GM12872 (cell line): ENCODE measurements around the gene DGKH.

ENCODE experiments used
- TF ChIP-seq, protein P1 (sequence below): IDR thresholded peaks from 3 replicates; pipeline ENCODE4 v1.5.1; 2011; ENCODE audit warnings: low read depth, mild to moderate bottlenecking, low read length, moderate library complexity; ENCODE audit not compliant: insufficient read depth

Gene DGKH

GRCh38 chr13:42064966-42065365, 16.5 kb downstream of the DGKH start:
- TF ChIP-seq, protein P1, sequence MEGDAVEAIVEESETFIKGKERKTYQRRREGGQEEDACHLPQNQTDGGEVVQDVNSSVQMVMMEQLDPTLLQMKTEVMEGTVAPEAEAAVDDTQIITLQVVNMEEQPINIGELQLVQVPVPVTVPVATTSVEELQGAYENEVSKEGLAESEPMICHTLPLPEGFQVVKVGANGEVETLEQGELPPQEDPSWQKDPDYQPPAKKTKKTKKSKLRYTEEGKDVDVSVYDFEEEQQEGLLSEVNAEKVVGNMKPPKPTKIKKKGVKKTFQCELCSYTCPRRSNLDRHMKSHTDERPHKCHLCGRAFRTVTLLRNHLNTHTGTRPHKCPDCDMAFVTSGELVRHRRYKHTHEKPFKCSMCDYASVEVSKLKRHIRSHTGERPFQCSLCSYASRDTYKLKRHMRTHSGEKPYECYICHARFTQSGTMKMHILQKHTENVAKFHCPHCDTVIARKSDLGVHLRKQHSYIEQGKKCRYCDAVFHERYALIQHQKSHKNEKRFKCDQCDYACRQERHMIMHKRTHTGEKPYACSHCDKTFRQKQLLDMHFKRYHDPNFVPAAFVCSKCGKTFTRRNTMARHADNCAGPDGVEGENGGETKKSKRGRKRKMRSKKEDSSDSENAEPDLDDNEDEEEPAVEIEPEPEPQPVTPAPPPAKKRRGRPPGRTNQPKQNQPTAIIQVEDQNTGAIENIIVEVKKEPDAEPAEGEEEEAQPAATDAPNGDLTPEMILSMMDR = no peak

DNA sequence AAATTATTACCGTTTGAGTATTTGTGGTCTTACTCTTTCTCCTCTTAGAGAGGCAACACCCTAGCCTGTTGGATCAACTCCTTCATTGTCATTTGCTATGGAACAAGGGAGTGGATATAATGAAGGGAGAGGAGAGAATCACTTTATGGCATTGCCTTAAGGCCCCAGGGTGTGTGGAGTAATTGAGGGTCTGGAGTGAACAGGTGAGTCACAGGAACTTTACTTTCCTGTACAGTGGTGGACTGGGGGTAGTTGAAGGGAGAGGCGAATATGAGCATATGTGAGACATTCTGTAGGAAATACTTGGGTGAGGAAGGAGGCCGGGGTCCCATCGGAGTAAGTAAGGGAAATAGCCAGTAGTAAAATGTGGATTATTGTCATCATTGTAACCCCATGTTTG, 17.0 kb downstream of the DGKH start:
- TF ChIP-seq, protein P1 = no peak

DNA sequence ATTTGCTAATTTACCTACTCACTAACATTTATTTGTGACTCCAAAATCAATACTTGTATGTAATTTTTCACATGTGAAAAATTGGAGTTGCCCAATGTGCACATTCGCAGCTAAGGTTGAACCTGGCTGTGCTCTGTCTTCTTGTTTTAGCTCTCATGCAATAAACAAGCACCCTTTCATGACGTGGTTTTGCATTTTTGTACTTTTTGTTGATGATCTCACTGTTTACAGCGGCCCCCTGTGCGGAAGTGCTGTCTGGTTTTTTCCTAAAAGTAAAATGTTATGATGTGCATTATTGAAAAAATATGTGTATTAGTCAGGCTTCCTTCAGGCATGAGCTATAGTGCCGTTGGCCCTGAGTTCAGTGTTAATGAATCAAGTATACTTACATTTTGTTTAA, 18.1 kb downstream of the DGKH start:
- TF ChIP-seq, protein P1 = no peak

- TF ChIP-seq, protein P1 = no peak
Measured at GRCh38 chr13:42068886-42069285, 20.4 kb downstream of the DGKH start.

DNA sequence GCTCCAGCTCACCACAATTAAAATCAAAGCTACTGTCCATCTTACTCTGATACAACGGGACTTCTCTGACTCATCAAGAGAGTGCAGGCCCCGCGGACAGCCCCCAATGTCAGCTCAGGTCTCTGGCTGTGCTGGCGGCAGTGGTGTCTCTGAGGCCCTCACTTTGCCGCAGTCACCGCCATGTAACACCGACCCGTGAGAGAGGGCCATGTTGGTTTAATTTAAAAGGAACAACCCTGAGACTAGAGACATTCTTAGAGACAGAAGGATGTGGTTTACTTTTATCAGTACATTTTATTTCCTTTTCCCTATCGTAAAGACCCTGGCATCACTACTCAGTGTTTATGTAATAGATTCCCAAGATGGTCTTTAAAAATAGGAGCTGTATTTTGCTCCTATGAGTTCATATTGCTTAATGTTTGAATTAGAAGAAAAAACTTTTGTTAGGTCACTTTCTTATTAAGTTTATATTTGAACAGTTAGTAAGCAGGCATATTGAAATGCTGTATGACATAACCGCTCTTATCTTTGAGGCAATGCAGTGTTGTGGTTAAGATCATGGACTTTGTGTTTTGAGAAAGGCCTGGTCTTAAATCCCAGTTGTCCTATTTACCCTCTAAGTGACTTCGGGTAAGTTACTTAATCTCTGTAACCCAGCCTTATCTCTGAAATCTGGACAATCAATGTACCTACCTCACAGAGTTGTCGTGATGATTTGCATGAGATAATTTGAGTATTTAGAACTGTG, 23.4 kb downstream of the DGKH start:
- TF ChIP-seq, protein P1 = no peak

DNA sequence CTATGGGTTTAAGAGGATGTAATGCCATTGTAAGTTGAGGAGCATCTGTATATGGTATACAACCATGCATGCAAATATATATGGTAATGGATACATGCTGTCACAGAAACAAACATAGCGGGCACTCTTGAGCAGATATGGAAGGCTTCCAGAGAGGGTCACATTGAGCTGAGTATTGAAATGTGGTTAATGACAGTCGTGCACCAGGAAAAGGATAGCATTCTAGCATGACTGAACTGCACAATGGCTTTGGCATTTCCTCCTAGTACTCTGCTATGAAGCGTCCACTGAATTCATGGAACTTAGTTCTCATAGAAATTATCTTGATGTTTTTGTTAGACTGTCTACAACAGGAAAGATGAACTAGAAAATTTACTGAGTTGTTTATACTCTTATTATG, 25.2 kb downstream of the DGKH start:
- TF ChIP-seq, protein P1 = no peak

- TF ChIP-seq, protein P1 = no peak
Measured at GRCh38 chr13:42075517-42075916, 27.1 kb downstream of the DGKH start.
